ENCODE results near the gene SAMD10. TPM values are rescaled to one million over a fixed set of nuclear protein-coding genes. Genes with fewer than 3 reads are reported as not detected.
"Not testable (repeated sequence)": the region's sequence is repeated elsewhere in the genome, so short reads cannot be mapped to it uniquely, and the experiment has no call there.

Gene SAMD10
- total and polyA plus RNA-seq, 4 donors, result 0.74 to 3.4 (median 2.1) TPM

DNA sequence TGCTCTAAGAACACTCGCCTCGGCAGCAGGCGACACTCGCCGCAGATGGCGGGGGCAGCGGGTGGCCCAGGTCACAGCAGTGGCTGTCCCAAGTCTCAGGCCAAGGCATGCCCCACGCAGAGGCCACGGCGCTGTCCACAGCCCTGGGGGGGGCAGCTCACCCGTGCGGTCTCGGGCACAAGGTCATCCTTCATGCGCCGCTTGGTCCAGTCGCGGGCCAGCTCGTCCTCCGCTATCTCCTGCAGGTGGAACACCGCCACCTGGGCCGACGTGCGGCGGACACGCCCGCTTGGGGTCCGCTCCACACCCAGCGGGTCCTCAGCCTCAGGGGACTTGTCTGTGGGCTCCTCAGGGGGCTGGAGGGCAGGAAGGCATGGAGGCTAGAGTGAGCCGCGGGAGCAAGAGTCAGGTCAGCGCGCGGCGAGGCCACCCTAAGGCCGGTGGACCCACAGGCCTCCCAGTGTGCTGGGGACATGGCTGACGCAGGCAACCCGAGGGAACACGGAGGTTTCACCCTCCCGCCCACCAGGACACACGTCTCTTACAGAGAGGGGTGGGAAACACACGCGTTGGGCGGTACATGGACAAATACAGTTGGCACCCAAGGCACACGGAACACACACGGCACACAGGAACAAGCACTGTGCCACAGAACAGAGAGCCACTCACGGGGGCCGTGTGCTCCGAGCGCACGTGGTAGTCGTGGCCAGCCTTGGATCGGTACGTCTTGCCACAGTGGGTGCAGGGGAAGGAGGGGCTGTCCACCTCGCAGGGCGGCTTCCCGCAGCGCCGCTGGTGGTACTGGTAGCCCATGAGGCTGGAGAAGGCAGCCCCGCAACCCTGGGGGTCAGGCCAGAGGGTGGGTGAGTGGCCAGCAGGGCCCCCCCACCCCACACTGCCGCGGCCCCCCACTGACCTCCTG is 16.8 kb downstream of the SAMD10 start:
- Histone ChIP-seq H3K9ac (ENCODE audit: low read depth in 1 of 2, low read length in 2 of 2) (no peak overlapping the region), H3K4me3 (ENCODE audit: low read depth in 1 of 3, low read length in 3 of 3) (no peak overlapping the region), H3K4me1 (ENCODE audit: control insufficient read depth in 4 of 4, insufficient read depth in 4 of 4, low read length in 3 of 4) (peaks cover 0 to 11% (median 5%) of the 10 kb centered on the region in 4 donors), H3K9me3 (ENCODE audit: control insufficient read depth in 4 of 4, low read length in 3 of 4) (no peaks in the 10 kb centered on the region), H3K27me3 (ENCODE audit: control insufficient read depth in 4 of 4, insufficient read depth in 4 of 4, low read length in 3 of 4) (no peaks in the 10 kb centered on the region), H3K27ac (ENCODE audit: low read depth in 1 of 2, low read length in 2 of 2) (no peak overlapping the region), H3K36me3 (ENCODE audit: control insufficient read depth in 4 of 4, insufficient read depth in 3 of 4, low read depth in 1 of 4, low read length in 3 of 4) (peaks cover 12 to 59% (median 22%) of the 10 kb centered on the region in 4 donors)
- TF ChIP-seq RAD21 (IDR thresholded peaks at IDR 0.05), result no peak
- TF ChIP-seq RXRA (IDR thresholded peaks at IDR 0.05), result no peak
- WGBS, result 95% methylated on average over 61 of the region's 61 CpGs
- no peak for DNase-seq (ENCODE audit: low spot score)

DNA sequence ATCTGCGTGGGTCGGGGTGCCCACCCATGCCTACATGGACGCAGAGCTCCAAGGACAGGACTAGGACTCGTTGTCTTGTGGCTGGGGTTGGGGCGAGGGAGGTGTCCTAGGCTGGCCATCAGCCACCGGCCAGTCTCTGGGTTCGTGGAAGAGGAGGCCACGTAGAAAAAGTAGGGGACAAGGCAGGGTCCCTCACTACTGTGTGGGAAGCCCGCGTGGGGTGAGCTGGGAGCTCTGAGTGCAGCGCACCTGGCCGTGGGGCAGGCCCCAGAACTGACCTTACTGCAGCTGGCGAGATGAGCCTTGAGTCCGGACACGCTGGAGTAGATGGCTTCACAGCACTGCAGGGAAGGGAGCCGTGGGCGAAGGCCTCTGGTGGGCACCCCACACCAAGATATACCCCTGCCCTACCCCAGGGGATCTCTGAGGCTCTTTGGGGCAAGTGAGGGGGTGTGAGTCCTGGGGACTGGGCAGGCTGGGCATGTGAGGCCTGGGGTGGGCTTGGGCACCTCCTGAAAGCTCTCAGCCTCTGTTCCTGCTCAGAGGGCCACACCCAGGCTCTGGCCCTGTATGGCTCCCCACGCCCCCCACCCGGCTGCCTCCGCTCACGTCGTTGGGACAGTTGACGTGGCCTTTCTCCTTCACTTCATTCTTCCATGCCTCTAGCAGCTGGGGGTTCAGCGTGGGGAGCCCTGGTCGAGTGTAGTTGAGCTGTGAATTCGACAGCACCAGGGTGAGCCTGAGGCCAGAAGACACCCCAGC is 17.6 kb downstream of the SAMD10 start:
- no peaks in the 10 kb centered on the region for H3K27me3 ChIP-seq (ENCODE audit: control insufficient read depth in 4 of 4, insufficient read depth in 4 of 4, low read length in 3 of 4)
- no peak overlapping the region for H3K9ac ChIP-seq (ENCODE audit: low read depth in 1 of 2, low read length in 2 of 2)
- no peak for DNase-seq (ENCODE audit: low spot score)
- peaks cover 12 to 50% (median 19%) of the 10 kb centered on the region in 4 donors for H3K36me3 ChIP-seq (ENCODE audit: control insufficient read depth in 4 of 4, insufficient read depth in 3 of 4, low read depth in 1 of 4, low read length in 3 of 4)
- no peaks in the 10 kb centered on the region for H3K9me3 ChIP-seq (ENCODE audit: control insufficient read depth in 4 of 4, low read length in 3 of 4)
- peaks cover 6 to 18% (median 11%) of the 10 kb centered on the region in 4 donors for H3K4me1 ChIP-seq (ENCODE audit: control insufficient read depth in 4 of 4, insufficient read depth in 4 of 4, low read length in 3 of 4)
- H3K4me3 ChIP-seq (ENCODE audit: low read depth in 1 of 3, low read length in 3 of 3), result no peak overlapping the region
- TF ChIP-seq HNF4G (IDR thresholded peaks at IDR 0.05), result no peak
- TF ChIP-seq NR2F2 (IDR thresholded peaks at IDR 0.05), result no peak
- no peak for TF ChIP-seq FOXA2 (IDR thresholded peaks at IDR 0.05)
- TF ChIP-seq GABPA (IDR thresholded peaks at IDR 0.05 in 1 of 2, conservative IDR thresholded peaks at IDR 0.05 in 1 of 2), result no peak
- TF ChIP-seq, protein P1, sequence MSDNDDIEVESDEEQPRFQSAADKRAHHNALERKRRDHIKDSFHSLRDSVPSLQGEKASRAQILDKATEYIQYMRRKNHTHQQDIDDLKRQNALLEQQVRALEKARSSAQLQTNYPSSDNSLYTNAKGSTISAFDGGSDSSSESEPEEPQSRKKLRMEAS (IDR thresholded peaks at IDR 0.05), result no peak
- TF ChIP-seq RXRA (IDR thresholded peaks at IDR 0.05), result no peak
- no peak for TF ChIP-seq JUND (IDR thresholded peaks at IDR 0.05)
- no peak for TF ChIP-seq FOXA1 (IDR thresholded peaks at IDR 0.05)
- no peak for TF ChIP-seq RAD21 (IDR thresholded peaks at IDR 0.05)
- TF ChIP-seq HNF4A (conservative IDR thresholded peaks at IDR 0.05), result no peak
- TF ChIP-seq, protein P2, sequence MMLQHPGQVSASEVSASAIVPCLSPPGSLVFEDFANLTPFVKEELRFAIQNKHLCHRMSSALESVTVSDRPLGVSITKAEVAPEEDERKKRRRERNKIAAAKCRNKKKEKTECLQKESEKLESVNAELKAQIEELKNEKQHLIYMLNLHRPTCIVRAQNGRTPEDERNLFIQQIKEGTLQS (IDR thresholded peaks at IDR 0.05), result no peak
- TF ChIP-seq SP1 (IDR thresholded peaks at IDR 0.05), result no peak
- TF ChIP-seq, protein P3, sequence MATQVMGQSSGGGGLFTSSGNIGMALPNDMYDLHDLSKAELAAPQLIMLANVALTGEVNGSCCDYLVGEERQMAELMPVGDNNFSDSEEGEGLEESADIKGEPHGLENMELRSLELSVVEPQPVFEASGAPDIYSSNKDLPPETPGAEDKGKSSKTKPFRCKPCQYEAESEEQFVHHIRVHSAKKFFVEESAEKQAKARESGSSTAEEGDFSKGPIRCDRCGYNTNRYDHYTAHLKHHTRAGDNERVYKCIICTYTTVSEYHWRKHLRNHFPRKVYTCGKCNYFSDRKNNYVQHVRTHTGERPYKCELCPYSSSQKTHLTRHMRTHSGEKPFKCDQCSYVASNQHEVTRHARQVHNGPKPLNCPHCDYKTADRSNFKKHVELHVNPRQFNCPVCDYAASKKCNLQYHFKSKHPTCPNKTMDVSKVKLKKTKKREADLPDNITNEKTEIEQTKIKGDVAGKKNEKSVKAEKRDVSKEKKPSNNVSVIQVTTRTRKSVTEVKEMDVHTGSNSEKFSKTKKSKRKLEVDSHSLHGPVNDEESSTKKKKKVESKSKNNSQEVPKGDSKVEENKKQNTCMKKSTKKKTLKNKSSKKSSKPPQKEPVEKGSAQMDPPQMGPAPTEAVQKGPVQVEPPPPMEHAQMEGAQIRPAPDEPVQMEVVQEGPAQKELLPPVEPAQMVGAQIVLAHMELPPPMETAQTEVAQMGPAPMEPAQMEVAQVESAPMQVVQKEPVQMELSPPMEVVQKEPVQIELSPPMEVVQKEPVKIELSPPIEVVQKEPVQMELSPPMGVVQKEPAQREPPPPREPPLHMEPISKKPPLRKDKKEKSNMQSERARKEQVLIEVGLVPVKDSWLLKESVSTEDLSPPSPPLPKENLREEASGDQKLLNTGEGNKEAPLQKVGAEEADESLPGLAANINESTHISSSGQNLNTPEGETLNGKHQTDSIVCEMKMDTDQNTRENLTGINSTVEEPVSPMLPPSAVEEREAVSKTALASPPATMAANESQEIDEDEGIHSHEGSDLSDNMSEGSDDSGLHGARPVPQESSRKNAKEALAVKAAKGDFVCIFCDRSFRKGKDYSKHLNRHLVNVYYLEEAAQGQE (IDR thresholded peaks at IDR 0.05), result no peak
- no peak for TF ChIP-seq TAF1 (conservative IDR thresholded peaks at IDR 0.05)
- TF ChIP-seq, protein P4, sequence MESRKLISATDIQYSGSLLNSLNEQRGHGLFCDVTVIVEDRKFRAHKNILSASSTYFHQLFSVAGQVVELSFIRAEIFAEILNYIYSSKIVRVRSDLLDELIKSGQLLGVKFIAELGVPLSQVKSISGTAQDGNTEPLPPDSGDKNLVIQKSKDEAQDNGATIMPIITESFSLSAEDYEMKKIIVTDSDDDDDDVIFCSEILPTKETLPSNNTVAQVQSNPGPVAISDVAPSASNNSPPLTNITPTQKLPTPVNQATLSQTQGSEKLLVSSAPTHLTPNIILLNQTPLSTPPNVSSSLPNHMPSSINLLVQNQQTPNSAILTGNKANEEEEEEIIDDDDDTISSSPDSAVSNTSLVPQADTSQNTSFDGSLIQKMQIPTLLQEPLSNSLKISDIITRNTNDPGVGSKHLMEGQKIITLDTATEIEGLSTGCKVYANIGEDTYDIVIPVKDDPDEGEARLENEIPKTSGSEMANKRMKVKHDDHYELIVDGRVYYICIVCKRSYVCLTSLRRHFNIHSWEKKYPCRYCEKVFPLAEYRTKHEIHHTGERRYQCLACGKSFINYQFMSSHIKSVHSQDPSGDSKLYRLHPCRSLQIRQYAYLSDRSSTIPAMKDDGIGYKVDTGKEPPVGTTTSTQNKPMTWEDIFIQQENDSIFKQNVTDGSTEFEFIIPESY (IDR thresholded peaks at IDR 0.05), result no peak
- H3K27ac ChIP-seq (ENCODE audit: low read depth in 1 of 2, low read length in 2 of 2), result no peak overlapping the region
- WGBS, result 93% methylated on average over 26 of the region's 26 CpGs

DNA sequence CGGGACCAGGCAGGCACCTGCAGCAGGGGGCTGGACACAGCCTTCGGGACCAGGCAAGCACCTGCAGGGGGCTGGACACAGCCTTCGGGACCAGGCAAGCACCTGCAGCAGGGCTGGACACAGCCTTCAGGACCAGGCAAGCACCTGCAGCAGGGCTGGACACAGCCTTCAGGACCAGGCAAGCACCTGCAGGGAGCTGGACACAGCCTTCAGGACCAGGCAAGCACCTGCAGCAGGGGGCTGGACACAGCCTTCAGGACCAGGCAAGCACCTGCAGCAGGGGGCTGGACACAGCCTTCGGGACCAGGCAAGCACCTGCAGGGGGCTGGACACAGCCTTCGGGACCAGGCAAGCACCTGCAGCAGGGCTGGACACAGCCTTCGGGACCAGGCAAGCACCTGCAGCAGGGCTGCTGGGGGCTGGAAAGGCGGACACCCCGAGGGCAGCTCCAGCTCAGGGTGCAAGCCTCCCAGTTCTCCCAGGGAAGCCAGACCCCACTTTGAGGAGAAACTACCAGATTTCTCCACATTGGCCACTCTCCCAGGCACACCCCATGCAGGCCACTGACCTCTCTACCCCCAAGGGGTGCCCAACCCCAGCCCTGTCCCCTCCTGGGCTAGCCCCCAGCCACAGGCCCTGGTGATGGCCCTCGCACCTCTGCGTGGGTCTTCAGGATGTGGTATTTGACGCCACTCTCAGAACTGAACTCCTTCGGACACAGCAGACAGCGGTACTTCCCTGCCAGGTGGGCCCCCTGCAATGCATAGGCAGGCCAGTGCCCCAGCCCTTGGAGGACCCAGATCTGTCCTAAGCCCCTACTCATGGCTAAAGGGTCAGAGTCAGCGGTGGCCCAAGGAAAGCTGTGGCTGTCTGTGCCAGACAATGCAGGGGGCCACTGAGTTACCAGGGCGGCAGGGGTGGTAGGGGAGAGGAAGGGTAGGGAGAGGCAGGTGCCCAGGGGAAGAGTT is 18.5 kb downstream of the SAMD10 start:
- not testable (repeated sequence) for H3K27ac ChIP-seq (ENCODE audit: low read depth in 1 of 2, low read length in 2 of 2); H3K9me3 ChIP-seq (ENCODE audit: control insufficient read depth in 4 of 4, low read length in 3 of 4); DNase-seq (ENCODE audit: low spot score); H3K9ac ChIP-seq (ENCODE audit: low read depth in 1 of 2, low read length in 2 of 2); H3K27me3 ChIP-seq (ENCODE audit: control insufficient read depth in 4 of 4, insufficient read depth in 4 of 4, low read length in 3 of 4); H3K4me3 ChIP-seq (ENCODE audit: low read depth in 1 of 3, low read length in 3 of 3)
- Histone ChIP-seq H3K36me3 (ENCODE audit: control insufficient read depth in 4 of 4, insufficient read depth in 3 of 4, low read depth in 1 of 4, low read length in 3 of 4) (peaks cover 5 to 43% (median 16%) of the 10 kb centered on the region in 4 donors), H3K4me1 (ENCODE audit: control insufficient read depth in 4 of 4, insufficient read depth in 4 of 4, low read length in 3 of 4) (peaks cover 9 to 22% (median 14%) of the 10 kb centered on the region in 4 donors)
- WGBS, result 95% methylated on average over 15 of the region's 15 CpGs
